Ovary (tissue), 9 donors: Measurements from ENCODE around the gene CERS5. TPM values are rescaled to one million over a fixed set of nuclear protein-coding genes. Genes with fewer than 3 reads are reported as not detected.

Experiments
- DNase-seq, 5 donors: peaks; one replicate each; pipeline ENCODE4 v3.0.0-alpha.2; 2019 to 2020
- H3K27ac ChIP-seq, 2 donors: fragments of 200-600 bp; one replicate each; pipeline versions ENCODE4 v1.5.1 to v1.8.0; 2019 to 2022
- H3K27me3 ChIP-seq: fragments of 200-600 bp; one replicate; pipeline ENCODE4 v1.8.0; 2022
- H3K36me3 ChIP-seq: fragments of 200-600 bp; sonication (generic); one replicate; pipeline ENCODE4 v1.5.1; 2019
- H3K4me1 ChIP-seq: one replicate; pipeline ENCODE4 v1.8.1; 2013; ENCODE audit warnings: mild to moderate bottlenecking, moderate library complexity; ENCODE audit not compliant: insufficient read depth
- H3K4me3 ChIP-seq: fragments of 200-600 bp; sonication (generic); one replicate; pipeline ENCODE4 v1.5.1; 2017
- H3K9me3 ChIP-seq, 2 donors: fragments of 200-600 bp in 1 of 2; sonication (generic) in 1 of 2; one replicate each; pipeline versions ENCODE4 v1.5.1 to v1.8.1; 2013 to 2019; ENCODE audit warnings: mild to moderate bottlenecking in 1 of 2, moderate library complexity in 1 of 2
- EP300 ChIP-seq: sonication (generic); formaldehyde crosslinking; IDR thresholded peaks from one replicate; pipeline ENCODE4 v1.6.1; 2017; ENCODE audit warnings: antibody characterized with exemption
- POLR2A ChIP-seq: fragments of 450-650 bp; IDR thresholded peaks from one replicate; pipeline ENCODE4 v1.6.1; 2017; ENCODE audit warnings: antibody characterized with exemption, mild to moderate bottlenecking, moderate library complexity
- WGBS, 3 donors: extraction: QIAGEN DNeasy Blood & Tissue Kit in 1 of 3; methylation state at CpG; one replicate each; pipeline versions ENCODE4 v1.1.5 to v1.1.7; 2013 to 2017; 5-methylcytosine and 5-hydroxymethylcytosine counted together
- intact Hi-C, 4 donors: fragments of 100-400 bp; cut with DNase I; formaldehyde crosslinking; loops; one replicate each; pipeline versions ENCODE4 v1.11.0 to v1.15.1; 2022 to 2023
- polyA plus RNA-seq, 2 donors: library from polyadenylated mRNA; stranded (reverse); fragments of 200-250 nt in 1 of 2; fragments of 350-450 nt in 1 of 2; fragmentation: Illumina TruSeq in 1 of 2; extraction: RNeasy Lipid Tissue Mini Kit (QIAGEN cat#74804) in 1 of 2; gene quantifications; one replicate each; pipeline ENCODE4 v1.2.3, GENCODE V29; 2013 to 2014
- total RNA-seq, 7 donors: library from RNA; depleted of rRNA in 2 of 7; stranded (reverse); fragments of >200 nt in 2 of 7; fragmentation: NEBNext Ultra II Directional in 3 of 7; extraction: Animal tissue kit (Norgen Biotek cat#: 25700) in 3 of 7; gene quantifications; one replicate each; pipeline versions ENCODE4 v1.1.0 to v1.2.4, GENCODE V29; 2016 to 2023
- TF ChIP-seq, protein P1 (sequence below), 3 donors: fragments of 450-650 bp in 2 of 3; fragments of 200-600 bp in 1 of 3; IDR thresholded peaks; one replicate each; pipeline versions ENCODE4 v1.5.1 to v1.8.0; 2016 to 2022; ENCODE audit warnings: antibody characterized with exemption in 3 of 3, mild to moderate bottlenecking in 1 of 3
- donor health status: DM: no; HTN: no; CAD: no; lungs with moderate emphysema.
- donor health status: DM: no; HTN: no; CAD: no.
- donor health status: Bipolar disorder and iron deficiency.
- donor health status: DM: yes; HTN: yes; CAD: no.
- donor health status: DM: no; HTN: no; CAD: no.
- donor health status: DM: yes; HTN: yes; CAD: no.

Gene CERS5
- total and polyA plus RNA-seq, 9 donors: 29.1 to 76.9 (median 47.9) TPM

- Histone ChIP-seq H3K4me1 (peaks cover 4% of the 10 kb centered on the region), H3K4me3 (no peak overlapping the region), H3K27ac (no peak overlapping the region), H3K27me3 (no peaks in the 10 kb centered on the region), H3K36me3 (no peaks in the 10 kb centered on the region), H3K9me3 (no peaks in the 10 kb centered on the region)
- intact Hi-C loops: loop anchor here in 1 of 4 donors (10.0 kb wide), 1 partner anchor 128 kb away; no protein-coding TSS in a partner anchor
- TF ChIP-seq EP300 (no peak), POLR2A (no peak)
- TF ChIP-seq, protein P1, sequence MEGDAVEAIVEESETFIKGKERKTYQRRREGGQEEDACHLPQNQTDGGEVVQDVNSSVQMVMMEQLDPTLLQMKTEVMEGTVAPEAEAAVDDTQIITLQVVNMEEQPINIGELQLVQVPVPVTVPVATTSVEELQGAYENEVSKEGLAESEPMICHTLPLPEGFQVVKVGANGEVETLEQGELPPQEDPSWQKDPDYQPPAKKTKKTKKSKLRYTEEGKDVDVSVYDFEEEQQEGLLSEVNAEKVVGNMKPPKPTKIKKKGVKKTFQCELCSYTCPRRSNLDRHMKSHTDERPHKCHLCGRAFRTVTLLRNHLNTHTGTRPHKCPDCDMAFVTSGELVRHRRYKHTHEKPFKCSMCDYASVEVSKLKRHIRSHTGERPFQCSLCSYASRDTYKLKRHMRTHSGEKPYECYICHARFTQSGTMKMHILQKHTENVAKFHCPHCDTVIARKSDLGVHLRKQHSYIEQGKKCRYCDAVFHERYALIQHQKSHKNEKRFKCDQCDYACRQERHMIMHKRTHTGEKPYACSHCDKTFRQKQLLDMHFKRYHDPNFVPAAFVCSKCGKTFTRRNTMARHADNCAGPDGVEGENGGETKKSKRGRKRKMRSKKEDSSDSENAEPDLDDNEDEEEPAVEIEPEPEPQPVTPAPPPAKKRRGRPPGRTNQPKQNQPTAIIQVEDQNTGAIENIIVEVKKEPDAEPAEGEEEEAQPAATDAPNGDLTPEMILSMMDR (IDR thresholded peaks at IDR 0.05): no peak
- no peak for DNase-seq
- WGBS, 3 donors: 20 to 25% (median 25%) methylated on average over 1 of the region's 1 CpG
Observed at GRCh38 chr12:50186681-50187080, 19.5 kb upstream of the CERS5 start.

GRCh38 chr12:50185970-50186663 lies 18.9 kb upstream of the CERS5 start:
- no peak for DNase-seq
- Histone ChIP-seq H3K27ac (no peak overlapping the region), H3K9me3 (no peaks in the 10 kb centered on the region), H3K36me3 (no peaks in the 10 kb centered on the region), H3K27me3 (no peaks in the 10 kb centered on the region), H3K4me3 (no peak overlapping the region), H3K4me1 (peaks cover 4% of the 10 kb centered on the region)
- TF ChIP-seq, protein P1 (IDR thresholded peaks at IDR 0.05): no peak
- TF ChIP-seq POLR2A (no peak), EP300 (no peak)
- intact Hi-C loops: loop anchor here in 1 of 4 donors (10.0 kb wide), 1 partner anchor 129 kb away; no protein-coding TSS in a partner anchor
- WGBS, 3 donors: 68 to 79% (median 74%) methylated on average over 6 of the region's 6 CpGs

GRCh38 chr12:50185301-50185895 lies 18.2 kb upstream of the CERS5 start:
- Histone ChIP-seq H3K36me3 (no peaks in the 10 kb centered on the region), H3K27ac (no peak overlapping the region), H3K4me1 (peaks cover 4% of the 10 kb centered on the region), H3K4me3 (no peak overlapping the region), H3K27me3 (no peaks in the 10 kb centered on the region), H3K9me3 (no peaks in the 10 kb centered on the region)
- no peak for DNase-seq
- intact Hi-C loops: loop anchor here in 1 of 4 donors (10.0 kb wide), 1 partner anchor 129 kb away; no protein-coding TSS in a partner anchor
- 67 to 76% (median 67%) methylated on average over 4 of the region's 4 CpGs for WGBS, 3 donors
- TF ChIP-seq EP300 (no peak), POLR2A (no peak)
- TF ChIP-seq, protein P1 (IDR thresholded peaks at IDR 0.05): no peak

DNA sequence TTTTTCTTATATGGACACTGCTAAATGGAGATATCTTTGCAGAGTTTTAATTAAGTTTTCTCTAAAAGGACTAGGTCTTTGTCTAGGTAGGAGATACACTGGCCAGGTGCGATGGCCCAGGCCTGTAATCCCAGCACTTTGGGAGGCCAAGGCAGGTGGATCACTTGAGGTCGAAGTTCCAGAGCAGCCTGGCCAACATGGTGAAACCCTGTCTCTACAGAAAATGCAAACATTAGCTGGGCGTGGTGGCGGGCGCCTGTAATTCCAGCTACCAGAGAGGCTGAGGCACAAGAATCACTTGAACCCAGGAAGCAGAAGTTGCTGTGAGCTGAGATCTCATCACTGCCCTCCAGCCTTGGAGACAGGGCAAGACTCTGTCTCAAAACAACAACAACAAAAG lies 17.1 kb upstream of the CERS5 start:
- Histone ChIP-seq H3K9me3 (no peaks in the 10 kb centered on the region), H3K27ac (no peak overlapping the region), H3K4me3 (no peak overlapping the region), H3K36me3 (no peaks in the 10 kb centered on the region), H3K27me3 (no peaks in the 10 kb centered on the region), H3K4me1 (peaks cover 4% of the 10 kb centered on the region)
- DNase-seq: no peak
- TF ChIP-seq, protein P1 (IDR thresholded peaks at IDR 0.05): no peak
- no peak for TF ChIP-seq EP300
- no peak for TF ChIP-seq POLR2A
- WGBS, 3 donors: 92 to 95% (median 94%) methylated on average over 5 of the region's 5 CpGs
- intact Hi-C loops: loop anchor here in 1 of 4 donors (10.0 kb wide), 1 partner anchor 131 kb away; no protein-coding TSS in a partner anchor
